Measurements from ENCODE around the gene IBTK. TPM values are rescaled to one million over a fixed set of nuclear protein-coding genes. Genes with fewer than 3 reads are reported as not detected.

Gene IBTK
- total RNA-seq, 1 experiment from 2014 or later: 25.9 TPM

DNA sequence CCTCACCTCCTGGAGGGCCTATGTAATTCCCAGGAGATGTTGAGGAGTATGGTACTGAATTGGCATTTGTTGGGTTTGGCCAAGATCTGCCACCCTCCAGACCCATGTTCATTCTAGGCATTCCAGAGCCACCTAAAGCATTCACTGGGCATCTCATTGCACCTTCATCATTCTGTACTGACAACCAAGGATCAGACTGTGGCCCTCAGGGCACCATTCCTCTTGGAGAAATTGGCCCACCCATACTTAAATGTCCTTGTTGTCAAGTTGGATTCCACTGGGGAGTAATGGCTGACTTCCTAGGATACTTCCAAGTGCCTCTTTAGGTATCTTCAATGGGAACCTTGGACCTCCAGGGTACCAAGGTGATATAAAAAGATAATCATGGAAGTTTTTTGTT lies 16.8 kb upstream of the IBTK start:
- Histone ChIP-seq H3K9me3 (ENCODE audit: insufficient read depth, low read depth) (no peaks in the 10 kb centered on the region), H3K79me2 (ENCODE audit: low read depth) (no peaks in the 10 kb centered on the region), H3F3A (ENCODE audit: insufficient read depth, low read depth) (no peaks in the 10 kb centered on the region), H4K20me1 (ENCODE audit: insufficient read depth) (no peaks in the 10 kb centered on the region), H2AFZ (no peak overlapping the region), H3K4me1 (replicated peaks; ENCODE audit: insufficient read depth) (peaks cover 19% of the 10 kb centered on the region), H3K27me3 (ENCODE audit: insufficient read depth, low read depth) (no peaks in the 10 kb centered on the region), H3K36me3 (ENCODE audit: low read depth) (no peaks in the 10 kb centered on the region), H3K4me2 (no peak overlapping the region), H3K27ac (no peak overlapping the region), H3K9me2 (ENCODE audit: insufficient read depth) (no peaks in the 10 kb centered on the region), H3K4me3 (no peak overlapping the region)
- intact Hi-C loops (cut with micrococcal nuclease; ENCODE audit: unreplicated experiment): no loop called here
- no TSS peak for BruUV-seq (replicated peaks)
- no peak for DNase-seq
- POLR2A ChIA-PET (ENCODE audit: unreplicated experiment): no interaction called here
- TF ChIP-seq, protein P1, sequence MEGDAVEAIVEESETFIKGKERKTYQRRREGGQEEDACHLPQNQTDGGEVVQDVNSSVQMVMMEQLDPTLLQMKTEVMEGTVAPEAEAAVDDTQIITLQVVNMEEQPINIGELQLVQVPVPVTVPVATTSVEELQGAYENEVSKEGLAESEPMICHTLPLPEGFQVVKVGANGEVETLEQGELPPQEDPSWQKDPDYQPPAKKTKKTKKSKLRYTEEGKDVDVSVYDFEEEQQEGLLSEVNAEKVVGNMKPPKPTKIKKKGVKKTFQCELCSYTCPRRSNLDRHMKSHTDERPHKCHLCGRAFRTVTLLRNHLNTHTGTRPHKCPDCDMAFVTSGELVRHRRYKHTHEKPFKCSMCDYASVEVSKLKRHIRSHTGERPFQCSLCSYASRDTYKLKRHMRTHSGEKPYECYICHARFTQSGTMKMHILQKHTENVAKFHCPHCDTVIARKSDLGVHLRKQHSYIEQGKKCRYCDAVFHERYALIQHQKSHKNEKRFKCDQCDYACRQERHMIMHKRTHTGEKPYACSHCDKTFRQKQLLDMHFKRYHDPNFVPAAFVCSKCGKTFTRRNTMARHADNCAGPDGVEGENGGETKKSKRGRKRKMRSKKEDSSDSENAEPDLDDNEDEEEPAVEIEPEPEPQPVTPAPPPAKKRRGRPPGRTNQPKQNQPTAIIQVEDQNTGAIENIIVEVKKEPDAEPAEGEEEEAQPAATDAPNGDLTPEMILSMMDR (conservative IDR thresholded peaks at IDR 0.05): no peak
- no peak for TF ChIP-seq EZH2 (IDR thresholded peaks at IDR 0.05; ENCODE audit: low read depth)
- CTCF ChIA-PET: no interaction called here

GRCh38 chr6:82263916-82264315 lies 16.4 kb upstream of the IBTK start:
- H3K4me3 ChIP-seq: no peak overlapping the region
- no peaks in the 10 kb centered on the region for H3F3A ChIP-seq (ENCODE audit: insufficient read depth, low read depth)
- no peak for DNase-seq
- H2AFZ ChIP-seq: no peak overlapping the region
- CTCF ChIA-PET: no interaction called here
- H3K4me1 ChIP-seq (replicated peaks; ENCODE audit: insufficient read depth): peaks cover 19% of the 10 kb centered on the region
- BruUV-seq (replicated peaks): no TSS peak
- H3K27me3 ChIP-seq (ENCODE audit: insufficient read depth, low read depth): no peaks in the 10 kb centered on the region
- no peaks in the 10 kb centered on the region for H3K79me2 ChIP-seq (ENCODE audit: low read depth)
- H3K27ac ChIP-seq: no peak overlapping the region
- no peaks in the 10 kb centered on the region for H4K20me1 ChIP-seq (ENCODE audit: insufficient read depth)
- TF ChIP-seq, protein P1 (conservative IDR thresholded peaks at IDR 0.05): no peak
- H3K36me3 ChIP-seq (ENCODE audit: low read depth): no peaks in the 10 kb centered on the region
- POLR2A ChIA-PET (ENCODE audit: unreplicated experiment): no interaction called here
- H3K4me2 ChIP-seq: no peak overlapping the region
- H3K9me2 ChIP-seq (ENCODE audit: insufficient read depth): no peaks in the 10 kb centered on the region
- no peaks in the 10 kb centered on the region for H3K9me3 ChIP-seq (ENCODE audit: insufficient read depth, low read depth)
- intact Hi-C loops (cut with micrococcal nuclease; ENCODE audit: unreplicated experiment): no loop called here

- Histone ChIP-seq H3K27me3 (ENCODE audit: insufficient read depth, low read depth) (no peaks in the 10 kb centered on the region), H3K27ac (peak overlapping the region; percentile 41; the same call in 1 of the 2 replicates), H4K20me1 (ENCODE audit: insufficient read depth) (no peaks in the 10 kb centered on the region), H3K4me2 (peak overlapping the region; percentile 34; the same call in 1 of the 2 replicates), H3K4me3 (no peak overlapping the region), H3K4me1 (replicated peaks; ENCODE audit: insufficient read depth) (peaks cover 19% of the 10 kb centered on the region), H3K9me2 (ENCODE audit: insufficient read depth) (no peaks in the 10 kb centered on the region), H3K79me2 (ENCODE audit: low read depth) (no peaks in the 10 kb centered on the region), H2AFZ (no peak overlapping the region), H3K36me3 (ENCODE audit: low read depth) (no peaks in the 10 kb centered on the region), H3K9me3 (ENCODE audit: insufficient read depth, low read depth) (no peaks in the 10 kb centered on the region), H3F3A (ENCODE audit: insufficient read depth, low read depth) (no peaks in the 10 kb centered on the region)
- no peak for DNase-seq
- CTCF ChIA-PET: interaction anchor here (0.6 to 0.9 kb wide), 6 partner anchors 9 to 961 kb away, joined by 3 to 7 read pairs (median 4); partner anchors contain the start of gene DOP1A
- POLR2A ChIA-PET (ENCODE audit: unreplicated experiment): interaction anchor here (0.5 to 1.0 kb wide), 3 partner anchors 102 to 943 kb away, joined by 5 to 46 read pairs (median 20); partner anchors contain the start of gene TPBG
- TF ChIP-seq, protein P1 (conservative IDR thresholded peaks at IDR 0.05): no peak
- no peak for TF ChIP-seq EZH2 (IDR thresholded peaks at IDR 0.05; ENCODE audit: low read depth)
- intact Hi-C loops (cut with micrococcal nuclease; ENCODE audit: unreplicated experiment): no loop called here
- BruUV-seq (replicated peaks): no TSS peak
Observed at GRCh38 chr6:82260997-82261732, 13.6 kb upstream of the IBTK start.
